HG02885 (cell line): ENCODE data around the gene NUP210.

Experiments
- ATAC-seq: cut with Tn5 transposase; IDR thresholded peaks from one replicate; pipeline ENCODE4 v1.9.1; 2021; ENCODE audit warnings: mild to moderate bottlenecking; ENCODE audit not compliant: unreplicated experiment, poor library complexity

Gene NUP210

GRCh38 chr3:13278783-13279531 is 141.2 kb downstream of the NUP210 start:
- no peak for ATAC-seq

DNA sequence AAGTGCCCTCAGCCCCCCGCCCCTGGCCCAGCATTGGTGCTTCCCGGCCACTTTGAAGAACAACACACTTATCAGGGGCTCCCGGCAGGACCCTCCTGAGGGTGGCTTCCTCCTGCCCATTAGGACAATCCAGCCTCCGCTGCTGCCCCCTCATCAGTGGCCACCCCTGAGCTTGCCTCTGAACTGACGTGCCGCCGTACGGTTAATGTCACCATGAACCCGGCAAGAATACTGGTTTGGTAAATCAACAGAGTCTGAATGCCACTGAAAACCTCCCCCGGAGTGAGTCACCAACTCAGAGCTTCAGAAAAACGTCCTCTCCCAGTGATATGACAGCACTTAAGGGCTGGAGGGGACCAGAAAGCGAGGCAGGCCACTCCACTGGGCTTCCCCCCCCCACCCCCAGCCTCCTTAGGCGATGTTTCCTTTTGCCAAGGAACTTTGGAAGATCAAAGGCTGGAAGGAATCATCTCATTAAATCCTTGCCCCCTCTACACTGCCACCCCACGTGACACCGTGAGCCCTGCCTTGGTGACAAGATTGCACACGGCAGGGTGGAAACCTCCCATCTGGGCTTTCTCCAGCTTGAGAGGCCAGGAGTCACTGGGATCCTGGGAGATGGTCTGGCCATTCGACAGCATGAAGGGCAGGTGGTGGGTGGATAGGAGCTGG is 142.1 kb downstream of the NUP210 start:
- ATAC-seq: no peak

GRCh38 chr3:13277196-13277813 is 142.8 kb downstream of the NUP210 start:
- ATAC-seq: no peak

- ATAC-seq: no peak
Measured at GRCh38 chr3:13276438-13277195, 143.5 kb downstream of the NUP210 start.

- ATAC-seq: no peak
Measured at GRCh38 chr3:13275376-13276005, 144.6 kb downstream of the NUP210 start.

DNA sequence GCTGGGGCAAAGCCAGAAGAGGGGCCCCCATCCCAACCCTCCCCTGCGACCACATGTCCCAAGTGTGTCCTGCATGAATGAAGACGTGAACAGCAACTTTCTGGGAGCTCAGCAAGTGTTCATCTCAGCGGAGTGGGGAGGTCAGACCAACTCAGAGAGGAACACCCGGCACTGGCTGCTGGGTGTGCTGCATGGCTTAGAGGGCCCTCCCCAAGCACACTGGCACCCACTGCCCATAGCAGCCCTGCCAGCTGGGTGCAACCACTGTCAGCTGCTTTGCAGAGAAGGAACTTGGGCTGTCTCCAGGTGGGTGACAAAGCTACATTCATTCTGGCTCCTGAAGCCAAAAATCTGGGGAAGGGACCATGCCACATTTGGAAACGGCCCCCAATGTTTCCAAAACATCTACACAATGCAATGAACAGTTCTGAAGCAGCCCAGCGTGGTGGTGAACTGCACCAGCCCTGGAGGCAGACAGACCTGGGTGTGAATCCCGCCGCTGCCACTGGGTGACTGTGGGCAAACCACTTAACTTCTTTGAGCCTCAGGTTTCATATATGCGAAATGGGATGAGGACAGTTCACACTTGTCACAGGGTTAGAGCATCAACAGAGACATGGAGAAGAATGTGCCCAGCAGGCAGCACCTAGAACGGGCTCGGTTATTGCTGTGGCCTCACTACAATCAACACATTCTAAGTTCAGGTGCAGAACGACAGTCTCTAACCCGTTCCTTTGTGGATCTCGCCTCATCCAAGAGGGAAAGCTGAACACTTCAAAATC is 145.4 kb downstream of the NUP210 start:
- ATAC-seq: no peak

DNA sequence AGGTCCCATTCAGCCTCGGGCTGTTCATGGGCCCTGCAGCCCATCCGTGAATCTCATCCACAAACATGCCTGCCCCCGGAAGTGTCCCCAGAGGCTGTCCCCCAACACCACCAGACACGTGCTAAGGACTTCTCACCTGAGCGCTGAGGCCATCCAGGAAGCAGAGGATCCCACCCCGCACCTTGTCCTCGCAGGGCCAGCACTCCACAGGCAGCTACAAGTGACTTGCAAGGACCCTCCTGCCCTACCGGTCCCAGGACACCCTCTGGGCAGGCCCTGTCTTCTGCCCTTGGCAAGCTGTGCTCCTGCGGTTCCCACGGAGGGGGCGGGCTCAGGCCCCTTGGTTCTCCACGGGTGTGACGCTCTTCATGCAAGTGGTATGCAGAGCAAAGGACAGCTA is 146.0 kb downstream of the NUP210 start:
- no peak for ATAC-seq

DNA sequence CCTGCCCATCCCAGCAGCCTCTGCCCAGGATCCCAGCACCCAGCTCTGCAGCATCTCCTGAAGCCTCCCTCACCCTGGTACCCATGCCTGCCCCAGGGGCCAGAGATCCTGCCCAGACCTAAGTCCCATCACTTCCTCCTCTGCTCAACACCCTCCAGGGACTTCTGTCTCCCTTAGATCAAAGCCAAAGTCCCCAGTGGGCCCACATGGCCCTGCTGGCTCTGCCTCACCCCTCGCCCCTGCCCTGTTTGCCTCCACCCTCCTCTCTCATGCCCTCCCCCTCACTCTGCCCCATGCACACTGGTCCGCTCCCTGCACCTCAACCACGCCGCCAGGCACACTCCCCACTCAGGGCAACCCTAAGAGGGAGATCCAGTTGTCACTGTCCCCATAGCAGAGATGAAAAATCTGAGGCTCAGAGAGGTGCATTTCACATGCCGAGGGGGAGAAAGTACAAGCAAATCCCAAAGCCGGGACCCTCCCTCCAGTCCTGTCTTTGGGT is 146.5 kb downstream of the NUP210 start:
- ATAC-seq: no peak

GRCh38 chr3:13272831-13273603 is 147.1 kb downstream of the NUP210 start:
- no peak for ATAC-seq

DNA sequence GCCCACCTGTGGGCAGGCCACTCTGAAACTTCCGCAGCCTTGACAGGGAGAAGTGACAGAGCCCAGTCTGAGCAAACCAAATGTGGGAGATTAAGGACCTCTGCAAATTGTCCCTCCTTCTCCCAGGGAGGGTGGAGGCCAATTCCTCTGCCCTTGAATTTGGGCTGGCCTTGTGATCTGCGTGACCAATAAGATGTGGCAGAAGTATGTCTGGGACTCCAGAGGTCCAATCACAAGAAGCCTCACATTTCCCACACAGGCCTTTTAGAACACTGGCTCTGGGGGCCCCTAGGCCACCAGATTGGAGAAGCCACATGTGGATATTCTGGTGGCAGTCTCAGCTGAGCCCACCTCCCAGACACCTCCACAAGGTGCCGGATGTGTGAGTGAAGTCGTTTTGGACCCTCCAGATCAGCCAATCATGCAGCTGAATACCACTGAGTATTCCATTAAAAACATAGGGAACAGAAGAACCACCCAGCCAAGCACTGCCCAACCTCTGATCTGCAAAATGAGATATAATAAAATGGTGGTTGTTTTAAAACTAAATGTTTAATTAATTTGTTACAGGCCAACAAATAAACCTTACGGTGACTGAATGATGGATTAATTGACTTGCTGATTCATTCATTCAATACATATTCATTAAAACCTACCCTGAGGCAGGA is 150.3 kb downstream of the NUP210 start:
- ATAC-seq: no peak

DNA sequence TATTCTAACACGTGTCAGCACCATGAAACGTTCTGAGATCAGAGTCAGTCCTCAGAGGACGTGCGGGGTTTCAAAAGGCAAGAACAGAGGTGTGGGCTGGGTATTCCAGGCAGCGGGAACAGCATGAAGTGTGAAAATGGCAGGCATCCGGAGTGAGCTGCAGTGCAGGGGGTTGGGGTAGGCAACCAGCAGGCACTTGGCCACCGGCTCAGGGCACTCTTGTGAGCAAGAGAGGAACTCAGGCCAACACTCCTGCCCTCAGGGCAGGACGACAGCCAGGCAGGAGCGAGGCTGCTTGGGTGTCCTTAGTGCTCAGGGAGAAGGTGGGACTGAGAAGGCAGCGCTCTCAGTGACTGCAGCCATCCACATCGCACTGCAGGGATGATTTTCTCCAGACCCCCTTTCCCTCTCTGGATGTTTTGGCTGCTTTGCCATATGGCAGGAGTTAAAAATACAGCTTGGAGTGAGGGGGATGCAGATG is 151.1 kb downstream of the NUP210 start:
- ATAC-seq: no peak

DNA sequence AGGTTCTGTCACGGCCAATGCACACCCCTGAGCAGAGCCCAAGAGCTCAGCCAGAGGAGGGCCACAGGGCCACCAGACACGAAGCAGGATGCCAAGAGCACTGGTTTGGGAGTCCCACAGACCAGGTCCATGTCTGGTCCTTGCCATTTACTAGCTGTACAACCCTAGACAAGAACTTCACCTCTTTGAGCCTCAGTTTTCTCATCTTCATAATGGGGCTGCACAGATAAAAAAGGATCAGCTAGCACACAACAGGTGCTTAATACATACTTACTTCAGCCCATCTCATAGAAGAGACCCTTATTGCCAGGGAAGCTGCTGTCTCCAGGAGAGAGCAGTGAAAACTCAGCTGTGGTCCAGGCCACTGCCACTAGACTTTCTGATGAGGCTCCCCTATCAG is 152.0 kb downstream of the NUP210 start:
- ATAC-seq: no peak

- no peak for ATAC-seq
Measured at GRCh38 chr3:13266651-13267362, 153.3 kb downstream of the NUP210 start.
